Endothelial cell of hepatic sinusoid (primary cell): Measurements from ENCODE around the gene WFDC2.
"Not testable (repeated sequence)": the region's sequence is repeated elsewhere in the genome, so short reads cannot be mapped to it uniquely, and the experiment has no call there.

Source experiments
- in situ Hi-C: cut with HindIII; loops from 2 replicates; pipeline ENCODE4 v1.10.0; 2017; ENCODE audit warnings: low sequenced_read_pairs

The WFDC2 gene

DNA sequence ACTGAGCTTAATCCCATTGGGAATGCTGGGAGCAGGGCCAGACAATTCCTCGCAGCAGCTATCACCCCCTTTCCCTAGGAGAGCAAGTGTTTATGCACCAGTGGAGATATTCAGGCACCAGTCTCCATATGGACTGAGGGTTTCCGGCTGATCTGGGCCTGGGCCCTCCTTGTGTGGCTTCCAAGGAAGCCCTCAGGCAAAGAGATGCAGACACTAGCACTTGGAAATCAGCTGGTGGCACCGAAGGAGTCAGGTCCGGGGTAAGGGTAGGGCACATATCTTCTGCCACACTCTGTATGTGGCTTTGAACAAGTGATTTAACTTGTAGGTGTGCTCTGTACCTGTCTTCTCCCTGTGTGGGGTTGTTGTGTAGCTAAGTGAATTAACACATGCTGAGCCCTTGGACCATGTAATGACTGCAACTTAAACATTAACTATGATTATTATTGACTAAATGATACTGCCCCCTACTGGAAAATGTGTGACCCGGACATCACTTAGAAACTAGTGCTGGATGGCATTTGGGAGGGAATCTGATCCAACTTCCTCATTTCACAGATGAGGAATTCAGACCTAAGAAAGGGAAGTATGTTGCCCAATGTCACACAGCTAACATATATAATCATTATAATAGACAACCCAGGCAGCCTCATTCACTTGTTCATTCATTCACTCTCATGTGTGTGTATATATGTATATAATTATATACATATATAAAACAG is 19.3 kb upstream of the WFDC2 start:
- in situ Hi-C loops: no loop called here

DNA sequence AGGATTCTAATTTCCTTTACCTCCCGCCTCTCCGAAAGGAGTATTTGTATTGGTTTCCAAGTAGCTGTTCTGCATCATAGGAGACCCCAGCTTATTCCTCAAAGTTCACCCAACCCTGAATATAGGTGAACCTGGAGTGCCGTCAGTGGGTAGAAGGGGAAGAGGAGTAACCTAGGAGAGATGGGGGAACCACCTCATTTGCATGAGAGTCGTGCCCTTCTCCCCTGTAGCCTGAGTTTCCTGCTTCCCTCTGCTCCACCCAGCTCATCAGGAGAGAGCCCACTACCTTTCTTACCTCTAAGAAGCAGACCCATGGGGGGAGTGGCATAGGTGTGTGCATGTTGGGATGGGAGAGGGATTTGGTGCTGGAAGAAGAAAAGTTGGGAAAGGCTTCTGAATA is 17.3 kb upstream of the WFDC2 start:
- in situ Hi-C loops: no loop called here

DNA sequence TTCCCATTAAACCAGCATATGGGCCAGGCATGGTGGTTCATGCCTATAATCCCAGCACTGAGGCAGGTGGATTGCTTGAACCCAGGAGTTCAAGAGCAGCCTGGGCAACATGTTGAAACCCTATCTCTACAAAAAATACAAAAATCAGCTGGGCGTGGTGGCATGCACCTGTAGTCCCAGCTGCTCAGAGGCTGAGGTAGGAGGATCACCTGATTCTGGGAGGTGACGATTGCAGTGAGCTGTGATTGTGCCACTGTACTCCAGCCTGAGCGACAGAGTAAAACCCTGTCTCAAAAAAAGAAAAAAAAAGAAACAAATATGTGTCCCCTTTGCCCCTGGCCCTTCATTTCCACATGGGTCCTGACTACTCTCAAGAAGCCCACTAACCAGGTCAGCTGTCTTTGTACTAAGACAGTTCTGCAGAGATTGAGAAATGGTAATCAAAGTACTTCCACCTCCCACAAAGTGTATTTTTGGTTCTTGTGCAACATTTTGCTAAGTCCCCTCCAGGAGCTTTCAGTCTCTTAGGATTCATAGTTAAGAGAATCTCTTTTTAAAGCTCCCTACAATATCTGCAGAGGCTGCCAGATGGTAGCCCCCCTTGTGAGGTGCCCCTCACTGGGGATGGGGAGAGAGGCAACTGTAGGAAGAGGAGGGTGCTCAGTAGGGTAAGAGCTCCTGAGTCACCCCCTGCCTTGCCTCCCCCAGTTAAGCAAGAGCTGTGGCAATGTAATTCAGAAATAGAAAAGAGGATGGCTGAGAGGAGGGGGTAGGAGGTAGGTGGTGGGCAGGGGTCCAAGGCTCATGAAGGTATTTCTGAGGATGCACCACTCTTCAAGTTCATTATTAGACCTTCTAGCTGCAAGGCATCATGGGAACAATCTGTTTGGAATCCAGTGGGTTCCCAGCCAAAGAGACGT is 16.5 kb upstream of the WFDC2 start:
- in situ Hi-C loops: no loop called here

DNA sequence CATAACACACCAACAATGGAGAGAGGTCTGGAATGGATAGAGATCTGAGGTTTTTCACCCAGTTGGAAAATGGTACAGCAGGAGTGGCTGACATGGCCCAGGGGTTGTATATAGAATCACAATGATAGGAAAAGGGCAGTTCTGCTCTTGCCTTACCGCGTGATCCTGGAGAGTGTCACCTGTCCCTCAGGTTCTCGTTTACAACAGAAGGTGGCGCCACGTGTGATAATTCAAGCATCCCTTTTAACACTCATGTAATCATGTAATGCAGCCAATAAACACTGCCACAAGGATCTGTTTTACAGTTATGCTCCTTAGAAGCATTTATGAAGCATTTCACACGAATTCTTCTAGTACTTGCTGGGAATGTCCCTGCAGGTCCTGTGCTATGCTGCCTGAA is 12.9 kb upstream of the WFDC2 start:
- in situ Hi-C loops: loop anchor here (5.0 kb wide), 1 partner anchor 139 kb away; no protein-coding TSS in a partner anchor

DNA sequence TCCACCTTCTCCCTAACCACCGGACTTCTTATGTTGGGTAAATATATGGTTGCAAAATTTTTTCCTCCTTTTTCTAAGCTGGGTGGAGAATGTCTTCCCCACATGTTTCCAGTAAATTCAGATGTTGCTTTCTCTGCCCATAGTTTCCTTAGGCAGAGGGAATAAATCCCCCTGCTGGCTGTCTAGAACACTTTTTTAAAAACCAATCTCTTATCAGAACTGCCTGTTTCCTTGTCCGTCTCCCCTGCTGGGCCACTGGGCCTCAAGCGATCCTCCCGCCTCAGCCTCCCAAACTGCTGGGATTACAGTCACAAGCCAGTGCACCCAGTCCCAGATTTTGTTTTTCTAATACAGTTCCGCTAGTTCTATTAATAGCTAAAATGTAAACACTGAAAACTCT is 9.9 kb upstream of the WFDC2 start:
- in situ Hi-C loops: loop anchor here (5.0 kb wide), 1 partner anchor 142 kb away; no protein-coding TSS in a partner anchor

DNA sequence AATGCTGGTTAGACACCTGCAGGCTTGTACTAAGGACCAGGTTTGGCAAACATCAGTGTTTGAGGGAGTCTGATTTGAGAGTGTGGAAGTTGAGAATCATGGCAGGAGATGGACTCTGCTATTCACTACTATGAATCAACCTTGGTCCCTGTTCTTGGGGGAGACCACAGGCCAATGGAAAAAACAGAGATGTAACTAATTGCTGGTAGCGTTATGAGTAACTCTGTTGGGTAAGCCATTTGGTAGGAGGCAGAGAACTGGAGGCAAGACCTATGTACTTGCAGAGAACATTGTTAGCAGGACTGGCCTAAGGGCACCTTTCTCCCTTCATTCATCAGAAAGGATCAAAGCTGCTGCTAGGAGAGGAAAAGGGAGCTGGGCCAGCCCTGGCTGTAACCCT is 8.3 kb upstream of the WFDC2 start:
- in situ Hi-C loops: no loop called here

DNA sequence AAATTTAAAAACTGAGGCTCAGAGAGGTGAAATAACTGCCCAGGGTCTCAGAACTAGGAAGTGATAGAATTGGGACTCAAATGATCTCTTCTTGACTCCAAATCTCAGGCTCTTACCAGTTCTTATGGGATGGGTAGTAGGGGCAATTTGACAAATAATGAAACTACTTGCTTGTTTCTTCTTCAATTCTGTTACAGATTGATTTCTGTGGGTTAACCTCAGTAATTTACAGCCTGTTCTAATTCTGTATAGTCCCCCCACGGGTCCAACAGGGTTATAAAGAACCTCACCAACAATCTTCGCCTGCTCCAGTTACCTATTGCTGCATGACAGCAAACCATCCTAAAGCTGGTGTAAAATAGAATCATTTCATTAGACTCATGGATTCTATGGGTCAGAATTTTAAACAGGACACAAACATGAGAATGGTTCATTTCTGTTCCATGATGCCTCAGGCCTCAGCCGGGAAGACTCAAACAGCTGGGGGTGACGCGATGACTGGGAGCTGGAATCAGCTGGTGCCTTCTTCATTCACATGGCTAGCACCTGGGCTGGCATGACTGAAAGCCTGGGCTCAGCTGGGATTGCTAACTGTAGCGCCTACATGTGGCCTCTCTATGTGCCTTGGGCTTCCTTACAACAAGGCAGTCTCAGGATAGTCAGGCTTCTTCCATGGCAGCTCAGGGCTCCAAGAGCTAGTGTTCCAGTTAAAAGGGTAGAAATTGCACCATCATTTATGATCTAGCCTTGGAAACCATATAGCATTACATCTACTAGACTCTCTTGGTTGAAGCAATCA is 6.6 kb upstream of the WFDC2 start:
- in situ Hi-C loops: no loop called here

DNA sequence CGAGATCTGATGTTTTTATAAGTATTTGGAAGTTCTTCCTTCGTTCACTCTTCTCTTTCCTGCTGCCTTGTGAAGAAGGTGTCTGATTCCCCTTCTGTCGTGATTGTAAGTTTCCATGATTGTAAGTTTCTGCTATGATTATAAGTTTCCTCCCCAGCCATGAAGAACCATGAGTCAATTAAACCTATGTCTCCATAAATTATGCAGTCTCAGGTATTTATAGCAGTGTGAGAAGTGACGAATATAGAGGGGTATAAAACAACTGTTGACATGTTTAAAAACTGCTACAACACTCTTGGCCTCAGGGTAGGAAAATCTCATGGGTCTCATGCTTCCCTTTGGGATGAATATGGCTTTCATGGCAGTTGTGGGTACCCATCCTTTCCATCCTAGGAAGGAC is 5.8 kb upstream of the WFDC2 start:
- in situ Hi-C loops: no loop called here

DNA sequence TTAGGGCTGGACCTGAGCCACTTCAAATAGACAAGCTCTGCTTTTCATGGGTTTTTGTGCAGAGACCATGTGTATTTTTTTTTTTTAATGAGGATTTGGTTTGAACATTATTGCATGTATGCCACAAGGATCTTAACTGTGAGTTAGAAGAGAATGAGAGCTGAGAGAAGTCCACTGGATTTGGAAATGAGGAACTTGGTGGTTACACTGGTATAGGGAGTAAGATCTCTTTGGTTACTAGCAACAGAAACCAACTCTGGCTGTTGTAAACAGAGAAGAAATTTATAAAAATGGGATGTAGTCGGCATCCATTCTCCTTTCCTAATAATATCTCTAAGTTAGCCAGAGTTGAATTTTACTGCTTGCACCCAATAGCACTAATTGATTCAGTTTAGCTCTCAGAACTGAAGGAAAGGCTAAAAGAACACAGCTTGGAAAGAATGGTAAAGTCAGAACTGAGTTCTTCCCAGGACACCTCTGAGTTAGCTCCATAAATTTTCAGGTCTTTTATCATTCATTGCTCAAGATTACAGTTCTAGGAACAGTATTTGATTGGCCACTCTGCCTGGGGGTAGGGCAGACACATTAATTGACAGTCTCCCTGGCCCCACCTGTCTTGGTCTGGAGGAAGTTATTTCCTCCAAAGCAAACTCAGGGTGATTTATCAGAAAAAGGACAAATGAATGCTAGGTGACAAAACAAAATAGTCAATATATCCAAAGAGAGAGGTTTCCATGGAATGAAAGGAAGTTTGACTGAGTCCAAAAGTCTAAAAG is 3.9 kb upstream of the WFDC2 start:
- in situ Hi-C loops: no loop called here

DNA sequence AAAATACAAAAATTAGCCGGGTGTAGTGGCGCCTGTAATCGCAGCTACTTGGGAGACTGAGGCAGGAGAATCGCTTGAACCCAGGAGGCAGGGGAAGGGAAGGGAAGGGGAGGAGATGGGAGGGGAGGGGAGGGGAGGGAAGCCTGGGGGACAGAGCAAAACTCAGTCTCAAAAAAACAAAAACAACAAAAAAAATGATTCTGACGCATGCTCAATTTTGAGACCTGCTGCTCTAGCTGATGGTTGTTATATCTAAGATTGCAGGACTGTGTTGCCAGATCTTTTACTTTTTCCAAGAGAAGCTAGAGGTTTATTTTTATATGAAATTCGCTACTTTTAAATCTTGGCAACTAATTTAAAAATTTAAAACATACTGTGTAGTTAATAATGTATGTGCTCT is 2.4 kb upstream of the WFDC2 start:
- in situ Hi-C loops: no loop called here

DNA sequence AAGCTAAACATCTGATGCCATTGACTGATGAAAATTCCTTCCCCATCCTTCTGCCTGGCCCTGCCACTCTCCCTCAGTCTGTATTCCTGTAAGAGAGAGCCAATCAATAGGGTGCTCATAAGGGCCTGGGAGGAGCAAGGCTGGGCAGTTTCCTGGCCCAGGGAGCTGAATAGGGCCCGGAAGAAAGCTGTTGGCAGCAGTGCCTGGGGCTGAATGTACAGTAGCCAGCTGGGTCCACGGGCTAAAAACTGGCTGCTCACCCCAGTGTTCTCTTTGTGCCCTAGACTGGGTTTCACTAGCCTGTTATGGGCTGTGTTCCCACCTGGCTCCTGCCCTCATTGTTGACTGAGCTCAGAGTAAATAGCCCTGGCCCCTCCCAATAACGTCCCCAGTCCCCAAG is 1.7 kb upstream of the WFDC2 start:
- in situ Hi-C loops: no loop called here

DNA sequence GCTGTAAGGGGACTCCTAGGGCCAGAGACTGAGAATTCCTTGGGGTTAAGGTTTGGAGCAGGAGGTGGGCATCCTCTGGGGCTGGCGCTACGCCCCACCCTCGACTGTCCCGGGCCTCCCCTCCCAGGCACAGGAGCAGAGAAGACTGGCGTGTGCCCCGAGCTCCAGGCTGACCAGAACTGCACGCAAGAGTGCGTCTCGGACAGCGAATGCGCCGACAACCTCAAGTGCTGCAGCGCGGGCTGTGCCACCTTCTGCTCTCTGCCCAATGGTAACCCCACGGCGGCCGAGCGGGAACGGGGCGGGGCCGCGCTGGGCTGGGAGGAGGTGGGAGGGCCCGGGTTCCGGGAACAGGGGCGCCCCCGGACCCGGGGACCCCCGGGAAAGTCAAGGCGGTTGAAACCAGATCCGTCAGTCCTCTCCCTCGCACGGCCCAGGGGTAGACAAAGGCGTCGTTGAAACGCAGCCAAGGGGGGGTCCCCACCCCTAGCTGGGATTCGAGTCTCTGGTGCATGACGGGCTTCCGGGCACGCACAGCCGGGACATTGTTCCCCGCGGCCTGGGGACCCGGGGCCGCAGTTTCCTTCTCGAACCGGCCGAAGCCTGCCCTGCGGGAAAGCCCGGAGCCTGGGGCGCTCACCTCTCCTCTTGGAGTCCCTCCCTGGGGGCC is 844 bp downstream of the WFDC2 start:
- in situ Hi-C loops: no loop called here

DNA sequence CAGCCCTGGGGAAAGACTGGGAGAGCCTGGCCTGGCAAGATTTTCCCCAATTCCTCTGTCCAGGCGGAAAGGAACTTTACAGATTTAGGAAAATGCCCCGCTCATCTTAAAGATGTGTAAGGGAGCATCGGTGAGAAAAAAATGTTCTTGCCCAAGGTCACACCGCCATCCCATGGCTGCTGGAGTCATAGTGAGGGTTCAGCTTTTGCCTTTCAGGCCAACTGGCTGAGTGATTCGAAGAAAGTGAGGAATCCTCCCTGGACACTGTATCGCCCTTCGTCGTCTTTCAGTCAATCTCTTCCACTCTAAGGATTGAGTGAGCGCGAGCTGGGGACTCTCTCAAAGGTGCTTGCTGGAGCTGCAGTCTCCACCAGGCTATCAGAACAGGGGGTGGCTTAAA is 1.4 kb downstream of the WFDC2 start:
- in situ Hi-C loops: no loop called here

DNA sequence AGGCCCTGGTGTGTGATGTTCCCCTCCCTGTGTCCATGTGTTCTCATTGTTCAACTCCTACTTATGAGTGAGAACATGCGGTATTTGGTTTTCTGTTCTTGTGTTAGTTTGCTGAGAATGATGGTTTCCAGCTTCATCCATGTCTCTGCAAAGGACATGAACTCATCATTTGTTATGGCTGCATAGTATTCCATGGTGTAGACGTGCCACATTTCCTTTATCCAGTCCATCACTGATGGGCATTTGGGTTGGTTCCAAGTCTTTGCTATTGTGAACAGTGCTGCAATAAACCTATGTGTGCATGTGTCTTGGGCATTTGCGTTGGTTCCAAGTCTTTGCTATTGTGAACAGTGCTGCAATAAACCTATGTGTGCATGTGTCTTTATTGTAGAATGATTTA is 2.7 kb downstream of the WFDC2 start:
- in situ Hi-C loops: not testable (repeated sequence)

DNA sequence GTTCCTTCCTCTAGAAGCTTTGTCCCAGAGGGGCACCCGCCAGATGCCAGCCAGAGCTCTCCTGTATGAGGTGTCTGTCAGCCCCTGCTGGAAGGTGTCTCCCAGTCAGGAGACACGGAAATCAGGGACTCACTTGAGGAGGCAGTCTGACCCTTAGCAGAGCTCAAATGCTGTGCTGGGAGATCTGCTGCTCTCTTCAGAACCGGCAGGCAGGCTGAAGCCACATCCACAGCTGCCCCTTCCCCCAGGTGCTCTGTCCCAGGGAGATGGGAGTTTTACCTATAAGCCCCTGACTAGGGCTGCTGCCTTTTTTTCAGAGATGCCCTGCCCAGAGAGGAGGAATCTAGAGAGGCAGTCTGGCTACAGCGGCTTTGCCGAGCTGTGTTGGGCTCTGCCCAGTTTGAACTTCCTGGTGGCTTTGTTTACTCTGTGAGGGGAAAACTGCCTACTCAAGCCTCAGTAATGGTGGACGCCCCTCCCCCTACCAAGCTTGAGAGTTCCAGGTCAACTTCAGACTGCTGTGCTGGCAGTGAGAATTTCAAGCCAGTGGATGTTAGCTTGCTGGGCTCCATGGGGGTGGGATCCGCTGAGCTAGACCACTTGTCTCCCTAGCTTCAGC is 8.1 kb downstream of the WFDC2 start:
- in situ Hi-C loops: loop anchor here (25.0 kb wide), 1 partner anchor 235 kb away; the partner anchor contains the start of genes SPINT4, WFDC10B and WFDC13

DNA sequence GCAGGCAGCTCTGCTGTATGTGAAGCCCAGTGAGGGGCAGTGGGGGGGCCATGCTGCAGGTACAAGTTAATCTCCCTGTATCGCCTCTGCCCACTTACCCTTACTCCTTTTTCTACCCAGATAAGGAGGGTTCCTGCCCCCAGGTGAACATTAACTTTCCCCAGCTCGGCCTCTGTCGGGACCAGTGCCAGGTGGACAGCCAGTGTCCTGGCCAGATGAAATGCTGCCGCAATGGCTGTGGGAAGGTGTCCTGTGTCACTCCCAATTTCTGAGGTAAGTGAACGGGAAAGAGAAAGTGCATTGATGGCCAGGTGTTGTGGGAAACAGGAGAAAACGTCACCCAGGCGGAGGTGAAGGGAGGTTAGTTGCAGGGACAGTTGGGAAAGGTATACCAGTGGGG is 10.3 kb downstream of the WFDC2 start:
- in situ Hi-C loops: loop anchor here (25.0 kb wide), 1 partner anchor 232 kb away; the partner anchor contains the start of genes SPINT4, WFDC10B and WFDC13

DNA sequence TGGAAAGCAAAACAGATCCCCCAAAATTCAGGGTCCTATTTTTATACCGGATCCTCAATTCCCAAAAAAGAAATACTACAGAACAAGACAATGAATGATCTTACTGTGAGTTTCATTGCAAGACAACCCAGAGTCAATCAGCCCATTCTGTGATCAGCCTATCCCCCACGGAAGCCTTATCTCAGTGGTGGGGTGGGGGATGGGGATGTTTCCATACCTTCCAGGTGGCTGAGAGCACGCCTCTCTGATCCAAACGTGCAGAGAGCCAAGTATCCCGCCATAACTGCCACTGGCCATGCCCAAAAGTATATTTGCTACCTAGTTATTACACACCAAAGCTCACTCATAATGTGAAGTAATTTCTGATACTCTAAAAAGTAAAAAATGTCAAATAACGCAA is 15.1 kb downstream of the WFDC2 start:
- in situ Hi-C loops: loop anchor here (25.0 kb wide), 1 partner anchor 228 kb away; the partner anchor contains the start of genes SPINT4, WFDC10B and WFDC13

DNA sequence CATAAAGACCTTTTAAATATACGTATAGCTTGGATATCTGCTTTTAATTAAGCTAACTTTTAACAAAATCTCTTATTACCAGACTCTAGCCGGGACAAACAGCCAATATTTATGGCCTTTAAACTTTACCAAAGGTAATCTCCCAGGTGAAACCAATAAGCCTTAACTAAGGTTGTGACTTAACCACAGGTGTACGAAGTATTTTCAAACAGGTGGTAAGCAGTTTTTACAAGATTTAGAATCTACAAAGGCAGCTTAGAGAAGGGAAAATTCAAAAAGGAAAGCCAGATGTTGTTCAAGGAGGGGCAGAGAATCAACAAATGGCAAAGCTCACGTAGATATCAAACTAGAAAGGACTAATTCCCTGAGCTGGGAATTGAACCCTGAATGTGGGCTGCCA is 15.8 kb downstream of the WFDC2 start:
- in situ Hi-C loops: loop anchor here (25.0 kb wide), 1 partner anchor 227 kb away; the partner anchor contains the start of genes SPINT4, WFDC10B and WFDC13

DNA sequence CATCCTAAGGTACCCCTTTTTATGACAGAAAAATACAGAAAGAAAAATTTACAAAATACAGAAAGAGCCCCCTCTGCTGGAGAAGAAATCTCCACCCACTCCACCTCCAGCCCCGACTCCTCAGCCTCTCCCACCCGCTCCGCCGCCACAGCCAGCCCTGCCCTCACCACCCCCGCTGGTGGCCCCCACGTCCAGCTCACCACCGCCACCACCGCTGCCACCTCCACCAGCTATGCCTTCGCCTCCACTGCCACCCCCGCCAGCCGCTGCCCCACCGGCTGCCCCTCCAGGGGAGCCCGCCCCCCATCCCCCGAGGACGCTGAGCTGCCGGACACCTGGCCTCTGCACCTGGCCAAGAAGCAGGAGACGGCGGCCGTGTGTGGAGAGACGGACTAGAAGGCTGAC is 17.7 kb downstream of the WFDC2 start:
- in situ Hi-C loops: loop anchor here (25.0 kb wide), 1 partner anchor 225 kb away; the partner anchor contains the start of genes SPINT4, WFDC10B and WFDC13
